HepG2 (cell line): ENCODE results near the gene POU6F1. TPM values are rescaled to one million over a fixed set of nuclear protein-coding genes. Genes with fewer than 3 reads are reported as not detected.

Experiments used
- BCLAF1 ChIP-seq: fragments of 450-650 bp; IDR thresholded peaks from 2 replicates; pipeline ENCODE4 v1.6.1; 2017; ENCODE audit warnings: mild to moderate bottlenecking
- CBFB ChIP-seq: sonication (generic); formaldehyde crosslinking; IDR thresholded peaks from 2 replicates; pipeline ENCODE4 v1.4.0; 2020; ENCODE audit warnings: missing genetic modification reagents
- EEA1 ChIP-seq: sonication (generic); formaldehyde crosslinking; IDR thresholded peaks from 2 replicates; pipeline ENCODE4 v1.5.1; 2020; ENCODE audit warnings: mild to moderate bottlenecking, missing genetic modification reagents, borderline replicate concordance
- PHB2 ChIP-seq: fragments of 450-650 bp; IDR thresholded peaks from 2 replicates; pipeline ENCODE4 v1.6.1; 2018; ENCODE audit not compliant: partially characterized antibody
- PHF8 ChIP-seq: sonication (generic); formaldehyde crosslinking; IDR thresholded peaks from 2 replicates; pipeline ENCODE4 v1.5.0; 2020; ENCODE audit warnings: missing genetic modification reagents
- RELA ChIP-seq: sonication (generic); formaldehyde crosslinking; IDR thresholded peaks from 2 replicates; pipeline ENCODE4 v1.4.0; 2020; ENCODE audit warnings: missing genetic modification reagents
- SMAD1 ChIP-seq: sonication (generic); formaldehyde crosslinking; IDR thresholded peaks from 2 replicates; pipeline ENCODE4 v1.4.0; 2020; ENCODE audit warnings: missing genetic modification reagents, low read depth, mild to moderate bottlenecking, borderline replicate concordance
- TAF15 ChIP-seq: fragments of 200-400 bp; formaldehyde crosslinking; IDR thresholded peaks from one replicate; pipeline ENCODE4 v1.6.1; 2018; ENCODE audit warnings: mild to moderate bottlenecking, low read depth, low read length; ENCODE audit not compliant: poor library complexity, severe bottlenecking
- ZNF280B ChIP-seq: sonication (generic); formaldehyde crosslinking; IDR thresholded peaks from 2 replicates; pipeline ENCODE4 v1.5.0; 2020; ENCODE audit warnings: missing genetic modification reagents, mild to moderate bottlenecking, borderline replicate concordance
- ZNF282 ChIP-seq: fragments of 450-650 bp; IDR thresholded peaks from 2 replicates; pipeline ENCODE4 v1.6.1; 2018; ENCODE audit not compliant: partially characterized antibody
- ZNF382 ChIP-seq: sonication (generic); formaldehyde crosslinking; IDR thresholded peaks from 2 replicates; pipeline ENCODE4 v1.5.0; 2020; ENCODE audit warnings: missing genetic modification reagents, mild to moderate bottlenecking, borderline replicate concordance
- ZNF546 ChIP-seq: sonication (generic); formaldehyde crosslinking; conservative IDR thresholded peaks from 2 replicates; pipeline ENCODE4 v1.8.1; 2023; ENCODE audit warnings: mild to moderate bottlenecking, missing genetic modification reagents
- ZNF607 ChIP-seq: sonication (generic); formaldehyde crosslinking; IDR thresholded peaks from 2 replicates; pipeline ENCODE4 v1.5.1; 2020; ENCODE audit warnings: missing genetic modification reagents, mild to moderate bottlenecking, borderline replicate concordance
- ZNF619 ChIP-seq: sonication (generic); formaldehyde crosslinking; IDR thresholded peaks from 2 replicates; pipeline ENCODE4 v1.4.0; 2020; ENCODE audit warnings: mild to moderate bottlenecking, missing genetic modification reagents
- ZNF816 ChIP-seq: sonication (generic); formaldehyde crosslinking; IDR thresholded peaks from 2 replicates; pipeline ENCODE4 v1.8.0; 2022; ENCODE audit warnings: missing genetic modification reagents, mild to moderate bottlenecking, borderline replicate concordance
- polyA plus RNA-seq, 8 experiments: library from polyadenylated mRNA; depleted of rRNA in 3 of 8; stranded (reverse) in 7 of 8; unstranded in 1 of 8; fragments of >200 nt; fragmentation: Illumina TruSeq in 4 of 8; extraction: Trizol in 4 of 8; gene quantifications; 2 replicates each; pipeline versions ENCODE4 v1.2.1 to v1.2.3, GENCODE V29; 2011 to 2016; ENCODE audit warnings: low read depth in 4 of 8, missing spikeins in 1 of 8, mixed read lengths in 1 of 8; ENCODE audit not compliant: insufficient read depth in 1 of 8
- total RNA-seq, 5 experiments: library from RNA; depleted of rRNA; stranded (reverse); fragments of >200 nt; fragmentation: Illumina TruSeq; extraction: Trizol; gene quantifications; 2 replicates each; pipeline ENCODE4 v1.2.3, GENCODE V29; 2016; ENCODE audit warnings: low read depth in 1 of 5
- TF ChIP-seq, protein P1 (sequence below), 2 experiments: sonication (generic) in 1 of 2; formaldehyde crosslinking in 1 of 2; IDR thresholded peaks; 2 replicates each; pipeline versions ENCODE4 v1.4.0 to v1.6.1; 2016 to 2020; ENCODE audit warnings: borderline replicate concordance in 1 of 2, low read depth in 1 of 2, mild to moderate bottlenecking in 1 of 2, missing genetic modification reagents in 1 of 2
- TF ChIP-seq, protein P2 (sequence below): sonication (generic); formaldehyde crosslinking; IDR thresholded peaks from 2 replicates; pipeline ENCODE4 v1.8.0; 2023; ENCODE audit warnings: mild to moderate bottlenecking, missing genetic modification reagents

POU6F1 gene
- total and polyA plus RNA-seq, 2 of the 13 experiments (the other 11 are each of a cell fraction or from before 2014, with no cell fraction given) = 0.48 to 0.51 TPM

DNA sequence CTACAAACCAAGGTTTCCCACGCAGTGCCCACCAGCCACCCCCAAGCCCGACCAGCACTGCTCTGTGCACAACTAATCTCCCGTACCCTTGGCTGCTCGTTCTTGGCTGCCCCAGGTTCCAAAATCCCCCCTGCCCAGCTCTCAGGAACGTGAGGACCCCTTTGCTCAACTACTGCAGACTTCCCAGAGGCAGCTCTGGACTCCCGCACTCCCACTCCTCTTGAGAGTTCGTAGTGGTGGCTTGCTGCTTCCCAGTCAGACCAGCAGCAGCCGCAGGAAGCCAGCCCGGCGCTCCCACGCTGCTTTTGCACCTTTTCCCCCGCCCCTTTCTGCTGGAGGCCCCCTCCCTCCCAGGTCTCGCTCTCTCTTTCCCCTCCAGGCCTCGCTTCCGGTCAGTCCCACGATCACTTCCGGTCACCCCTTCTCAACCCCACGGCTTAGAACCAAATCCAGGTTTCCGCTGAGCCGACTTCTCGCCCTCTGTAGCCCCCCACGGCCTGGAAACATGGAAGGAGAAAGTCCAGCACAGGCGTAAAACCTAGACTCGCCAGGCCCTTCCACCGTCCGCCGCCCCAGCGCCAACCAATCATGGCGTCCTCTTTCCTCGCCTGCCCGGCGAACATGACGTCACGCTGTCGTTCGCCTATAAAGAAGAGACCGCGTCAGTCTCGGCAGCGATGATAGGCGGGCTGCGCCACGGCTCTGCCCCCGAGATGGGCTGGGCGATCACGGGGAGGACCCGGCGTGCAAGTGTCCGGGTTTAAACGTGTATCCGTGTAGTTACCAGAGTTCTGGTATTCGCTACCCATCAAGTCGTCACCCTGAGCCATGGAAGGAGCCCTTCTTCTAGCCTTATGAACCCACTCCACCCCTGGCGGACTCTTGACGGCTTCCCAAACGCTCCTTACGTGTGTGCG lies 45.1 kb downstream of the POU6F1 start, which contains the start of gene TFCP2 (continued):
- TF ChIP-seq ZNF280B (CRISPR knock-in tag) (no peak; the same call in 1 of the 2 replicates), ZNF607 (CRISPR knock-in tag) (no peak), TAF15 (no peak), SMAD1 (CRISPR knock-in tag) (no peak; the same call in 1 of the 2 replicates), ZNF816 (CRISPR knock-in tag) (peak; percentile 64; the same call in 1 of the 2 replicates), ZNF282 (no peak), PHF8 (CRISPR knock-in tag) (peak; percentile 80; the same call in 1 of the 2 replicates), BCLAF1 (no peak), RELA (CRISPR knock-in tag) (no peak), EEA1 (CRISPR knock-in tag) (no peak), ZNF619 (0 out of 2 replicates have a peak, but pooled peaks have one; percentile 28), PHB2 (no peak), ZNF546 (CRISPR knock-in tag) (peak; percentile 93), ZNF382 (CRISPR knock-in tag) (no peak), CBFB (CRISPR knock-in tag) (no peak)
- TF ChIP-seq, protein P1, sequence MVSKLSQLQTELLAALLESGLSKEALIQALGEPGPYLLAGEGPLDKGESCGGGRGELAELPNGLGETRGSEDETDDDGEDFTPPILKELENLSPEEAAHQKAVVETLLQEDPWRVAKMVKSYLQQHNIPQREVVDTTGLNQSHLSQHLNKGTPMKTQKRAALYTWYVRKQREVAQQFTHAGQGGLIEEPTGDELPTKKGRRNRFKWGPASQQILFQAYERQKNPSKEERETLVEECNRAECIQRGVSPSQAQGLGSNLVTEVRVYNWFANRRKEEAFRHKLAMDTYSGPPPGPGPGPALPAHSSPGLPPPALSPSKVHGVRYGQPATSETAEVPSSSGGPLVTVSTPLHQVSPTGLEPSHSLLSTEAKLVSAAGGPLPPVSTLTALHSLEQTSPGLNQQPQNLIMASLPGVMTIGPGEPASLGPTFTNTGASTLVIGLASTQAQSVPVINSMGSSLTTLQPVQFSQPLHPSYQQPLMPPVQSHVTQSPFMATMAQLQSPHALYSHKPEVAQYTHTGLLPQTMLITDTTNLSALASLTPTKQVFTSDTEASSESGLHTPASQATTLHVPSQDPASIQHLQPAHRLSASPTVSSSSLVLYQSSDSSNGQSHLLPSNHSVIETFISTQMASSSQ (IDR thresholded peaks at IDR 0.05; ENCODE audit: low read depth) = no peak
- TF ChIP-seq, protein P1 (CRISPR knock-in tag; IDR thresholded peaks at IDR 0.05; ENCODE audit: borderline replicate concordance) = no peak
- TF ChIP-seq, protein P2, sequence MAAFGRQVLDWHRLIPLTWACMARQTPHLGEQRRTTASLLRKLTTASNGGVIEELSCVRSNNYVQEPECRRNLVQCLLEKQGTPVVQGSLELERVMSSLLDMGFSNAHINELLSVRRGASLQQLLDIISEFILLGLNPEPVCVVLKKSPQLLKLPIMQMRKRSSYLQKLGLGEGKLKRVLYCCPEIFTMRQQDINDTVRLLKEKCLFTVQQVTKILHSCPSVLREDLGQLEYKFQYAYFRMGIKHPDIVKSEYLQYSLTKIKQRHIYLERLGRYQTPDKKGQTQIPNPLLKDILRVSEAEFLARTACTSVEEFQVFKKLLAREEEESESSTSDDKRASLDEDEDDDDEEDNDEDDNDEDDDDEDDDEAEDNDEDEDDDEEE (CRISPR knock-in tag) = no peak; the same call in 1 of the 2 replicates
